Cardiac muscle cell (in vitro differentiated cells and primary cell): ENCODE results near the gene ADH7. TPM values are rescaled to one million over a fixed set of nuclear protein-coding genes. Genes with fewer than 3 reads are reported as not detected.
A peak's percentile ranks its signal among the peaks of the same experiment; 100 is the strongest.
"Not testable (repeated sequence)": the region's sequence is repeated elsewhere in the genome, so short reads cannot be mapped to it uniquely, and the experiment has no call there.

Experiments
- DNase-seq, 2 donors: peaks; one replicate each; pipeline versions ENCODE4 v3.0.0 to v3.0.0-alpha.2; 2010 to 2017; ENCODE audit warnings: low read depth in 1 of 2, low spot score in 1 of 2
- H3K27ac ChIP-seq: fragments of 200-600 bp; sonication (generic); 2 replicates; pipeline ENCODE4 v1.5.1; 2016
- H3K27me3 ChIP-seq: fragments of 200-600 bp; sonication (generic); 2 replicates; pipeline ENCODE4 v1.6.0; 2016; ENCODE audit warnings: control low read depth
- H3K36me3 ChIP-seq: fragments of 200-600 bp; sonication (generic); 2 replicates; pipeline ENCODE4 v1.5.1; 2016; ENCODE audit warnings: control low read depth
- H3K4me1 ChIP-seq: fragments of 200-600 bp; sonication (generic); 2 replicates; pipeline ENCODE4 v1.8.1; 2017; ENCODE audit warnings: low read depth, mild to moderate bottlenecking, mixed run types
- H3K4me3 ChIP-seq: fragments of 200-600 bp; sonication (generic); 2 replicates; pipeline ENCODE4 v1.5.1; 2016; ENCODE audit warnings: mild to moderate bottlenecking
- H3K9me3 ChIP-seq: fragments of 200-600 bp; sonication (generic); 2 replicates; pipeline ENCODE4 v1.5.1; 2017; ENCODE audit warnings: low read depth, mild to moderate bottlenecking, control low read depth
- polyA plus RNA-seq: library from polyadenylated mRNA; unstranded; fragments of >200 nt; fragmentation: Nextera tagmentation; extraction: Ambion mirVana; gene quantifications from 2 replicates; pipeline ENCODE4 v1.2.1, GENCODE V29; 2016
- total RNA-seq: library from RNA; depleted of rRNA; stranded (reverse); fragments of >200 nt; gene quantifications from 2 replicates; pipeline ENCODE4 v1.2.3, GENCODE V29; 2016
- TF ChIP-seq, protein P1 (sequence below): IDR thresholded peaks from 2 replicates; pipeline ENCODE4 v1.5.1; 2012; ENCODE audit warnings: low read depth, mild to moderate bottlenecking, low read length

ADH7 gene
- total and polyA plus RNA-seq, 2 experiments from 2014 or later = not detected

DNA sequence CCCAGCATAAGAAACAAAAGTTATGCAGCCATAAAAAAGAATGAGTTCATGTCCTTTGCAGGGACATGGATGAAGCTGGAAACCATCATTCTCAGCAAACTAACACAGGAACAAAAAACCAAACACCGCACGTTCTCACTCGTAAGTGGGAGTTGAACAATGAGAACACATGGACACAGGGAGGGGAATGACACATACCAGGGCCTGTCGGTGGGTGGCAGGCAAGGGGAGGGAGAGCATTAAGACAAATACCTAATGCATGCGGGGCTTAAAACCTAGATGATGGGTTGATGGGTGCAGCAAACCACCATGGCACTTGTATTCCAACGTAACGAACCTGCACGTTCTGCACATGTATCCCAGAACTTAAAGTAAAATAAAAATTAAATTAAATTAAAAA is 19.4 kb downstream of the ADH7 start:
- not testable (repeated sequence) for H3K9me3 ChIP-seq, H3K36me3 ChIP-seq, H3K27me3 ChIP-seq, H3K4me3 ChIP-seq, H3K4me1 ChIP-seq, H3K27ac ChIP-seq
- TF ChIP-seq, protein P1, sequence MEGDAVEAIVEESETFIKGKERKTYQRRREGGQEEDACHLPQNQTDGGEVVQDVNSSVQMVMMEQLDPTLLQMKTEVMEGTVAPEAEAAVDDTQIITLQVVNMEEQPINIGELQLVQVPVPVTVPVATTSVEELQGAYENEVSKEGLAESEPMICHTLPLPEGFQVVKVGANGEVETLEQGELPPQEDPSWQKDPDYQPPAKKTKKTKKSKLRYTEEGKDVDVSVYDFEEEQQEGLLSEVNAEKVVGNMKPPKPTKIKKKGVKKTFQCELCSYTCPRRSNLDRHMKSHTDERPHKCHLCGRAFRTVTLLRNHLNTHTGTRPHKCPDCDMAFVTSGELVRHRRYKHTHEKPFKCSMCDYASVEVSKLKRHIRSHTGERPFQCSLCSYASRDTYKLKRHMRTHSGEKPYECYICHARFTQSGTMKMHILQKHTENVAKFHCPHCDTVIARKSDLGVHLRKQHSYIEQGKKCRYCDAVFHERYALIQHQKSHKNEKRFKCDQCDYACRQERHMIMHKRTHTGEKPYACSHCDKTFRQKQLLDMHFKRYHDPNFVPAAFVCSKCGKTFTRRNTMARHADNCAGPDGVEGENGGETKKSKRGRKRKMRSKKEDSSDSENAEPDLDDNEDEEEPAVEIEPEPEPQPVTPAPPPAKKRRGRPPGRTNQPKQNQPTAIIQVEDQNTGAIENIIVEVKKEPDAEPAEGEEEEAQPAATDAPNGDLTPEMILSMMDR = peak; percentile 9
- DNase-seq = peak in 1 of 2 donors; percentile 26

GRCh38 chr4:99414902-99415301 is 20.2 kb downstream of the ADH7 start:
- not testable (repeated sequence) for H3K9me3 ChIP-seq, H3K27ac ChIP-seq, H3K27me3 ChIP-seq, H3K36me3 ChIP-seq, H3K4me1 ChIP-seq, H3K4me3 ChIP-seq, DNase-seq

DNA sequence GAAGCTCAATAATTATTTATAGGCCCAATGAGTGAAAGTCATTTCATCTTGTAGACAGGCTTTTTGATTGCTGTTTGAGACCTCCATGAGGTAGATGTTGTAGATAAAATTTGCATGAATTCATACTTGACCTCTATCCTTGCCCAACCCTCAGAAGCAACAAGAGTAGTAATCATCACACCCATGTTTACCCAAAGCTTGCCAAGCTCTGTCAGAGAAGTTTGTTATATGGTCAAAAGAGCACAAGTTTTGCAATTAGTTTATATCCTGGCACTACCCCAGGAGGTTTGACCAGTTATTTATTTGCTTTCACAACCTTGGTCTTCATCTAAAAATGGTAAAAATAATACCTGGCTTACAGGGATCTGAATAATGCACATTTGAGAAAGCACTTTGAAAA is 20.7 kb downstream of the ADH7 start:
- no peak for DNase-seq
- TF ChIP-seq, protein P1 = no peak
- Histone ChIP-seq H3K9me3 (no peaks in the 10 kb centered on the region), H3K27me3 (no peaks in the 10 kb centered on the region), H3K4me3 (no peak overlapping the region), H3K27ac (no peak overlapping the region), H3K36me3 (no peaks in the 10 kb centered on the region), H3K4me1 (no peaks in the 10 kb centered on the region)

DNA sequence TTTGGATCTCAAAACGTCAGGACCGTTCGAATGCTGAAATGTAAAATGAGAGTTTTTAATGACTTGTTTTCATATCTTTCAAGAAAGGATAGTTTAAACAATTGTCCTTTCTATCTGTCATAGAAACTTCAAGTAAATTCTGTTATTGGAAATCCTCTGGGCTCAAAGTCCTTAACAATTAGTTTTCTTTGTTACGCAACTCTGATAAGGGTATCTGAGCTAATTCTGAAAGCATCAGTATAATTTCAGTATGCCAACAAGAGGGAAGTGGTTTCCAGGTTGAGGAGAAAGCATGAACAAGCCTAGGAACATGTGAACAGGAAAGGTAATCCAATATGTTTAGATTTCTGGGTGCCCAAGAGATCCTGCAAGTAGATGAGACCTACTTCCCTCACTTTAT is 22.0 kb downstream of the ADH7 start:
- no peaks in the 10 kb centered on the region for H3K36me3 ChIP-seq
- H3K27me3 ChIP-seq = no peaks in the 10 kb centered on the region
- no peak for DNase-seq
- no peaks in the 10 kb centered on the region for H3K9me3 ChIP-seq
- H3K4me3 ChIP-seq = no peak overlapping the region
- TF ChIP-seq, protein P1 = no peak
- no peaks in the 10 kb centered on the region for H3K4me1 ChIP-seq
- H3K27ac ChIP-seq = no peak overlapping the region

DNA sequence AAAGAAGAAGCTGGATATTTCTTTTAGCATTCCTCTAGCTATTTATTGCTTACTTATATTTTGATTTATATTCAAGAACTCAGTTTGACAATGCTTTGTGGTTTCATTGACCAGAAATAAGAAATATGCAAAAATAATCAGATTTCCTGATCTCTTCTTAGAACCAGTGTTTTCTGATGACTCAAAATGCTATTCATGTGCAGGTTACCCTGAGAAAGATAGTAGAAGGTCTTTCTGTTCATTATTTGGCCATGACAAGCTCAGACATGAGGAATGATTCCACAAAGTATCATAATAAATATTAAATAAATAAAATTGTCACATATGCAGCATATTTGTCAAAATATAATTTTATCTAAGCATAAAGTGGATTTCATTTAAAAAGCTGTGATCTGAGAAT is 24.1 kb downstream of the ADH7 start:
- no peaks in the 10 kb centered on the region for H3K27me3 ChIP-seq
- H3K9me3 ChIP-seq = no peaks in the 10 kb centered on the region
- no peaks in the 10 kb centered on the region for H3K36me3 ChIP-seq
- TF ChIP-seq, protein P1 = no peak
- no peaks in the 10 kb centered on the region for H3K4me1 ChIP-seq
- no peak for DNase-seq
- H3K4me3 ChIP-seq = no peak overlapping the region
- H3K27ac ChIP-seq = no peak overlapping the region

- TF ChIP-seq, protein P1 = no peak
- Histone ChIP-seq H3K4me1 (no peaks in the 10 kb centered on the region), H3K9me3 (no peaks in the 10 kb centered on the region), H3K4me3 (no peak overlapping the region), H3K27ac (no peak overlapping the region), H3K27me3 (no peaks in the 10 kb centered on the region), H3K36me3 (no peaks in the 10 kb centered on the region)
- no peak for DNase-seq
Measured at GRCh38 chr4:99410075-99410474, 25.1 kb downstream of the ADH7 start.
